HG03108 (cell line): ENCODE data around the gene MALSU1.

Source experiments
- ATAC-seq: cut with Tn5 transposase; IDR thresholded peaks from one replicate; pipeline ENCODE4 v1.9.1; 2021; ENCODE audit warnings: moderate library complexity; ENCODE audit not compliant: unreplicated experiment

The MALSU1 gene

GRCh38 chr7:23298885-23299769, at the start of gene MALSU1:
MALSU1 (plus strand) TSS chr7:23299339; CDS start chr7:23299353, 14 bp downstream.
- peak; percentile 99 for ATAC-seq

DNA sequence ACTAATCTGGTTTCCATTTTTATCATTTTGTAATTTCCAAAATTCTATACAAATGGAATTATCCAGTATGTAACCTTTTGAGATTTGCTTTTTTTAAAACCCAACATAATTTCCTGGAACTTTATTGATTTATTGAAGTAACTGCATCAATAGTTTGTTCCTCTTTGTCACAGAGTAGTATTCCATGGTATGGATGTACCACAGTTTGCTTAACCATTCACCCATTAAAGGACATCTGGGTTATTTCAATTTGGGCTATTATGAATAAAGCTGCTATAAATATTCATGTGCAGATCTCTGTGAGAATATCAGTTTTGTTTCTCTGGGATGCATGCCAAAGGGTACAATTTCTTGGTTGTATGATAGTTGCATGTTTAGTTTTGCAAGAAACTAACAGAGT, 49.7 kb upstream of the MALSU1 start:
- no peak for ATAC-seq

DNA sequence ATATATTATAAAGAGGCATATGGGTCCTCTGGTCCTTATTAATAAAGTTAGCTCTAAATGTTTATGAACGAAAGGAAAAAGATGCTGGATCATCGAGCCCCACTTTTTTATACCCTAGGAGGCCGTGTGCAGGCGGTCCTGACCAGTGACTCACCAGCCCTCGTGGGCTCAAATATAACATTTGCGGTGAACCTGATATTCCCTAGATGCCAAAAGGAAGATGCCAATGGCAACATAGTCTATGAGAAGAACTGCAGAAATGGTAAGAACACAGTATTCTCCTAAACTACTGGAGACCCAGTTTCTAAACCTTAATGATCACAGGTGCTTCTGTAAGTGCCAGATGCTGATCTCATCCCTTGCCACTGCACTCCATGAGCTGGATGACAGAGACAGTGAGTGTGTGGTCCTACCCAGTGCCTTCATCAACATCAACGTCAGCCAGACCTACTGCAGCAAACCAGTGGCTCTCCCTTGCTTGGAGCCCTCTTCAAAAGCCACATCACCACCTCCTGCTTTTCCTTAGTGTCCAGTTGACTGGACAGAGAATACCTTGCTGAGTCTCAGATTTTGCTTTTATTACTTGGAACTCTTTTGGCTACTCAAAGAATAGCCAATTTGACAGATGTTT, 45.0 kb upstream of the MALSU1 start:
- no peak for ATAC-seq

DNA sequence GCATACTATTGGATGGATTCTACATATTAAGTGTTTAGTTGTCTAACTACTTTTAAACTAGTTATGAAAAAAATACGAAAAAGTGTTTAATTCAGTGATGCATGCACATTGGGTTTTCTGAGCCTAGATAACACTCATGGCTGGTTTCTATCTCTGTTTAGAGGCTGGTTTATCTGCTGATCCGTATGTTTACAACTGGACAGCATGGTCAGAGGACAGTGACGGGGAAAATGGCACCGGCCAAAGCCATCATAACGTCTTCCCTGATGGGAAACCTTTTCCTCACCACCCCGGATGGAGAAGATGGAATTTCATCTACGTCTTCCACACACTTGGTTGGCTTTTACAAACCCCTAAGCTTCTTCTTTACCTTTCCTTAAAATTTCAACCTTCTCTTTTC, 42.4 kb upstream of the MALSU1 start:
- ATAC-seq: no peak

GRCh38 chr7:23260371-23260770, 38.8 kb upstream of the MALSU1 start:
- no peak for ATAC-seq

DNA sequence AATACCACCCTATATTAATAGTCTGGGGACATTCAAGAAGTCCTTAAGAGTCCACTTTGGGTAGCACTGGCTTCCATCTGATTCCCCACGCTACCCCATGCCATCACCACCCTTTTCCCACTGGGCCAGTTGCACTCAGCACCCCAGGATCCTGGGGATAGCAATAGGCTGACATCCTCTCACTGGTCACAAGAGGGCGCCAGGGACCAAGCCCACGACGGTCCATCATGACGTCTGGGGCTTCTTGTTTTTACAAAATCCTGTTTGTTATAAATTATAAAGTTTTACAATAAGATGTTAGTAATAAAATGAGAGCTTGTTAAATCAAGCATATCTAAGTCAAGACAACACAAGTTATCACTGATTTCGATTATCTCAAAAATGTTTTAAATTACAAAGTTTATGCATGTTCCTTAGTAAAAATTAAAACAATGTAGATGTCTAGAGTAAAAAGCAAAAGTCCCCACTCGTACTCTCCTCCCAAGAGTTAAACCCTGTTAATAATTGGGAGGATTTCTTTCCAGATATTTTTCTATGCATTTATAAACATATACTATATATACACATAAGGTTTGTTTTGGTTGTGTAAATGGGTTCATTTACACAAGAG, 37.2 kb upstream of the MALSU1 start:
- ATAC-seq: peak; percentile 65

DNA sequence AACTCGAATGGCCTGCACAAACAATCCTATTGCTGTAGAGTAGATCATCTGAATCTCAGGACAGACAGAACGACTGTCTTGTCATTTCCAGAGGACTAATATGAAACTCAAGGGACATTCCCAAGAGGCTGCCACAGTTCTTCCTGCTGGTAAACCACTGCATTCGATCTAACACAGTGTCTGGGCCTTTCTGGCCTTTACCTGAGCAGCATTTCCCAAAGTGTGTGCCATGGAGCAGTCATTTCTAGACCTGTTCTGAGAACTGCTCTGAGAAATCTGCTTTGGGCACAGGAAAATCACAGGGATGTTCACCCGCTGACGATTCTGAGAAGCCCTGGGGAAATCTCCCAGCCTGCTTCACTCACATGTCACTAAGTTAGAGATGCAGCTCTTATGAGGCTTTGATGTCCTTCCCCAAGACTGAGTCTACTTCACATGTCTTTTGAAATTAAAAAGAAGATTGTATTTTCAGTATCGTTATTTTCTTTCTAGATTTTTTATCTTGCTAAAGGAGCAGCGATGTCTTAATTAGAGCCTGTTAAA, 34.2 kb upstream of the MALSU1 start:
- ATAC-seq: no peak

DNA sequence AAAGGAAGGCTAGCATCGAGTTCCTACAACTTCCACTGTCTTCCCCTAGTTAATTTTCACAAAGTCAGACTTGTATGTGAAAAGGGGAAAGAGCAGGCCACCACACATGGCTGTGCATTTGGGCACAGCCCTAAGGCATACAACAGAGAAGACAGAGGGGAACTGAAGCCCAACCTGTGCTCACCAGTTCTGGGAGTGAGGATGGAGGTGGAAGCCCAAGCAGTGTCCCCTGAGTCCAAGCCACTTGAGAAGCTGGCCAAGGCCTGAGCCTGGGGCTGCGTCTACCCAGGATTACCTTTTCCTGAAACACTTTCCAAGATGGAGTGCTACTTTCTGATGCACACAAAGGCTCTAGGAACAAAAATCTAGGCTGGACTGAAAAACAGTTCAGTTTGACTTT, 32.2 kb upstream of the MALSU1 start:
- no peak for ATAC-seq

GRCh38 chr7:23267357-23267756, 31.8 kb upstream of the MALSU1 start:
- ATAC-seq: no peak

- no peak for ATAC-seq
Measured at GRCh38 chr7:23268167-23268566, 31.0 kb upstream of the MALSU1 start.

DNA sequence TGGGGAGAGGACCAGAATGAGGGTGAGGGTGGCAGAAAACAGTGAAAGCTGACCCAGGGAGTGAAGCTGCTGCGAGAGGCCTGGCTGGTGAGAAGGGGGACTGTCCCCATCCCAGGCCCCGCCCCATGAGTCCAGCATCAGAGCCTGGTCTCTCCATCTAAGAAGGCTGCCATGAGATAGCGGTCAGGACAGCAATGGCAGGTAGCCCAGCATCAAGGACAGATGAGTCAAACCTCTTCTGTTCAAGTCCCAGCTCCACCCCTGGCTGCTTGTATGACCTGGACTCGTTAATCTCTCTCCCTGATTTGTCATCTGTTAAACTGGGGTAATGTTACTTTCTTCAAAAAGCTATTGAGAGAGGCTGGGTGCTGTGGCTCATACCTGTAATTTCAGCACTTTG, 30.4 kb upstream of the MALSU1 start:
- no peak for ATAC-seq

DNA sequence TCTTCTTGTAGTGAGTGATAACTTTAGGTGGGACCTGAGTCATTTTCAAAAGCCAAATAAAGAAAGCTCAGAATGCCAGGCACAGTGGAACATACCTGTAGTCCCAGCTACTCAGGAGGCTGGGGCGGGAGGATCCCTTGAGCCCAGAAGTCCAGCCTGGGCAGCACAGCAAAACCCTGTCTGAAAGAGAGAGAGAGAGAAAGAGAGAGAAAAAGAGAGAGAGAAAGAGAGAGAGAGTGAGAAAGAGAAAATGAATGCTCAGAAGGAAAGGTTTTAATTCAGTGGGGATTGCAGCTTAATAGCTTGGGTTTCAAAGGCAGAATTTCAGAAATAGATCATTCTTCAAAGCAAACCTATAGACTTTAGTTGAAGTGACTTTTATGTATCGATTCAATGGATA, 26.9 kb upstream of the MALSU1 start:
- no peak for ATAC-seq

DNA sequence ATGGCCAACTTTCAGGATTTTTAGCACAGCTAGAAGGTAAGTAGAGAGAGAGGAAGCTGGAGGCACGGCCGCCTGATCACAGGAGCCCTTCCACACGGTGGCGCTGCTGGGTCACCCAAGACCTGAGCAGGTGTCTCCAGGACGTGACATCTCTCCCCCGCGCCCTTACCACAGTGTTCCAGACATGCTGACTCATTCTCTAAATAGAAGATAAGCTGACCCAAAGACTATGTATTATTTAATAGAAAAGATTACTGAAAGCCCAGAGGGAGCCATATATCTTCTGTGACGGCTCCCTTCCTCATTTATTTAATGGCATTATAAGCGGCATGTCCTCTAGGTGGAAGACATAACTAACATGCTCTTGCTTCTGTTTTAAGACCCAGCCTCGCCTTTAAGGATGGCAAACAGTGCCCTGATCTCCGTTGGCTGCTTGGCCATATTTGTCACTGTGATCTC, 26.0 kb upstream of the MALSU1 start:
- ATAC-seq: peak; percentile 92

DNA sequence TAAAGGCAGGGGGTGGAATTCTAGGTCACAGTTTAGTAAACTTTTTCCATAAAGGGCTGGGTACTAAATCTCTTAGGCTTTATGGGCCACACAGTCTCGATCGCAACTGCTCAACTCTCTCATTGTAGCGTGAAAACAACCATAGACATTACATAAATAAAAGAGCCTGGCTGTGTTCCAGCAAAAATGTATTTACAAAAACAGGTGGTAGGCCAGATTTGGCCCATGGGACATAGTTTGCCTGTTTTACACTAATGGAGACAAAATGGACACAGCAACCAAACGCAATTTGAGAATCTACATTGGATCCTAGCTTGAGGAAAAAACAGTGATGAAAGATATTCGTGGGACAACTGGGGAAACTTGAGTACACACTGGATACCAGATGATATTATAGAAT, 23.2 kb upstream of the MALSU1 start:
- ATAC-seq: no peak

DNA sequence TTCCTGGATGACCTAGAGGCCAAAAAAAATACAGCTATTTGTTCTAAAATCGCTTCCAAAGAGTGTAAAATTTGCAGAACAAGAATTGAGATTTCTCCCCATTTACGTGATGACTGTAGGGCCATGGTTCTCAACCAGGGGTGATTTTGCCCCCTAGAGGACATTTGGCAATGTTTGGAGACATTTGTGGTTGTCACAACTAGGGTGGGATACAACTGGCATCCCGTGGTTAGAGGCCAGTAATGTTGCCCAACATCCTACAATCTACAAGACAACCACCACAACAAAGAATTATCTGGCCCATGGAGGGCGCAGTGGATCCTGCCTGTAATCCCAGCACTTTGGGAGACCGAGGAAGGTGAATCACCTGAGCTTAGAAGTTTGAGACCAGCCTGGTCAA, 22.8 kb upstream of the MALSU1 start:
- ATAC-seq: no peak

- no peak for ATAC-seq
Measured at GRCh38 chr7:23276947-23277346, 22.2 kb upstream of the MALSU1 start.

- ATAC-seq: no peak
Measured at GRCh38 chr7:23277359-23277989, 21.7 kb upstream of the MALSU1 start.

GRCh38 chr7:23279819-23280525, 19.2 kb upstream of the MALSU1 start:
- no peak for ATAC-seq

DNA sequence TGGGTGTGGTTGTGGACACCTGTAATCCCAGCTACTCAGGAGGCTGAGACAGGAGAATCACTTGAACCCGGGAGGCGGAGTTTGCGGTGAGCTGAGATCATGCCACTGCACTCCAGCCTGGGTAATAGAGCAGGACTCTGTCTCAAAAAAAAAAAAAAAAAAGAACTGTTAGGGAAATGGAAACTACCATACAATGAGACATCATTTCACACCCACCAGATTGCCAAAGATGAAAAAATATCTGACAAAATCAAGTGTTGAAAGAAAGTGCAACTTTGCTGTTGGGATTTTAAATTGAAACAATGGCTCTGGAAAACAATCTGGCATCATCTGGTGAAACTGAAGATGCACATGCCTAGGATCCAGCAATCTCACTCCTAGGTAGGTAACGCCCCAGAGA, 16.1 kb upstream of the MALSU1 start:
- ATAC-seq: no peak

DNA sequence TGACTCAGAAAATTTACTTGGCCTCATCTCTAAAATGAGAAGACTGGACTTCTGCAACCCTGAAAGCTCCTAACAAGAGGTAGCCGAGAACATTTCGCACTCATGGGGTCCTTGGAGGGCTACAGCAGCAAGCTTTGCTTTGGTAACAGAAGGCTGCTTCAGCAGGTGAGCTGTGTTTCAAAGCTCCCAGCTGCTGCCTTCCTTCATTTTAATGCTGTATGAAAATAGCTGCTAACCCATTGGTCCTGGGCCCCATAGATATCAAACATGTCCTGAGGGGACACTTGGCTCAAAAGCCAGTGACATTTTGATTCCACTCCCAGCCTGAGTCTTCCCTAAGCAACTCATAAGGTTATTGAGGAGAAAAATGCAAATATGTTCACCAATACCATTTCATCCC, 14.3 kb upstream of the MALSU1 start:
- no peak for ATAC-seq
